NCI-H226 (cell line): Measurements from ENCODE around the gene ATXN7.

Source experiments
- DNase-seq: peaks from one replicate; pipeline ENCODE4 v3.0.0-alpha.2; 2015

Gene ATXN7

DNA sequence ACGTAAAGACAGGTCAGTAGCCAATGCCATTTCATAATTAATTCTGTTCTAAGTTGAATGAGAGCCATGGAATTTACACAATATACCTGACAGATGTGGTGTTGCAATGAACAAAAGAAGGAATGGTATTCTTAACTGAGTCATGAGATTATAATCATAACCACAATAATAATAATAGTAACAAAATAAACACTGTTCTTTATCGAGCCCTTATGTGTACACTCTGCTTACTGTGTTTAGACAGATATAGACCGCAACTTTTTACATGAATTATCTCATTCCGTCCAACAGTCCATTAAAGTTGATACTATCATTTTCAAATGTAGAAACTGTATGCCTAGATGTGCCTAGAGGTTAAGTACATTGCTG is 76.7 kb downstream of the ATXN7 start:
- DNase-seq = no peak

DNA sequence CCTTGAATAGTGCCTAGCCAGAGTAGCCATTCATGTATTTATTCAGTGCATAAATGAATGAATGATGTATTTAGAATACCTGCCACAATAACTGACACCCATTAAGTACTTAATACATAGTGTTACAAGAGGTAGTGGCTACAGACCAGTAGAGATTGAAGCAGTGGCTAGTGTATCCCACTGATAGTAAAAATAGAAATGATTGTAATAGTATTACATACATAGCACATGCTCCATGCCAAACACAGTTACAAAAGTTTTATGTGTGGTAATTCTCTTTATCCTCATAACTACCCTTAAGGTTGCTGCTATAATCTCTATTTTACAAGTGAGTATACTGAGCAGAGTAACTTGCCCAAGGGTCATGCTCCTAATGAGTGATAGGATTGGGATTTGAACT is 78.9 kb downstream of the ATXN7 start:
- DNase-seq = no peak

DNA sequence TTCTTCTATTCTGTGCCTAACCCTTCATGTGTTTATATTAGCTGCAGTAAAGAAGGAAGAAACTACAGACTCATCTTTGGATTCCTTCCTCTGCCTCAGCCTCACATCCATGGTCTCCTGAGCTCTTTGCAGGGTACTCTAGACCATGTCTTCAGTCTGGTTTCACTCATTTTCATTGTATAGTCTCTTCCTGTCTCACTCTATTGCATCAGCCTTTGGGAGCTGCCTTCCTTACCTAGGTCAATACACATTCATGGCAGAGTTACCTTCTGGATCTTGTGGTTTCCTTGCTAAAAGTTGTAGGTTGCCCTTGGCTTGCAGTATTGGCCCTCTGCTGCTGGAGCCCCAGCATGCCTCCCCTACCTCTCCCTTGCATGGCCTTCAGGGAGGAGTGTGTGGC is 80.0 kb downstream of the ATXN7 start:
- DNase-seq = no peak

DNA sequence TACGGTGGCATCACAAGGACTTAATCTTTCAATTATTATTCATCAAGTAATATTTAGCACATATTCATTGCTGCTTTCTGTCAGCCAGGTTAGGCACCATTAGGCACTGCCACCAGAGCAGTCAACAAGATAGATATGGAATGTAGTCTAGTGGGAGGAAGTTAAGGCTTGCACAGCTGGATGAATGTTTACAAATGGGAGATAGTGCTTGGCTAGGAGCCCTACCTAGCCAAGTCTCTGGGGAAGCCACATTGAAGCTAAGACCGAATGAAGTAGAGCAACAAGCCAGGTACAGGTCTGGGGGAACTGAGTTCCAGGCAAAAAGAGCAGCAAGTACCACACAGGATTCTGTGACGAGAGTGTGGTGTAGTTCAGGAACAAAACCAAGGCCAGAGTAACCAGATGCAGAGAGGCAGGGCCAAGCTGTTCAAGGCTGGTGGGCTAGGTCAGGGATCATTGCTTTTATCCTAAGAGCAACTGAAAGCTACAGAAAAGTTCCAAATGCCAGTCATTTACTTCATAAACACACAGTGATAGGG is 82.0 kb downstream of the ATXN7 start:
- no peak for DNase-seq

DNA sequence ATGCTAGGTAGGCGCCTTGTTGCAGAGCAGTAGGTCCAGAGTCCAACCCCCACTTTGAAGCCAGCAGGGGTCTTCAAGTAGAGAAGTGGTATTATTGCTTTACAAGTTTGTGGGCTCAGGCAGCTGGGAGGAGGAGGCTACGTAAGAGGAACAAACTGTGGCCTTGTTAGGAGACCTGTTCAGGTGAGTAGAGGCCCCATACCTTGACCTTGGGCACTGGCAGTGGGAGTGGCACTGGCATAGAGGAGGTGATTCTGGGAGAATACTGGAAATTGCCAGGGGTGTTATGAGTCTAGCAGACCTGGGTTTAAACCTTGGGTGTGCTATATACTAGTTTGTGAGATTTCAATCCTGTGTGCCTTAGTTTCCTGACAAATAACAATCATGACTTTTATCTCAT is 83.1 kb downstream of the ATXN7 start:
- DNase-seq = no peak

DNA sequence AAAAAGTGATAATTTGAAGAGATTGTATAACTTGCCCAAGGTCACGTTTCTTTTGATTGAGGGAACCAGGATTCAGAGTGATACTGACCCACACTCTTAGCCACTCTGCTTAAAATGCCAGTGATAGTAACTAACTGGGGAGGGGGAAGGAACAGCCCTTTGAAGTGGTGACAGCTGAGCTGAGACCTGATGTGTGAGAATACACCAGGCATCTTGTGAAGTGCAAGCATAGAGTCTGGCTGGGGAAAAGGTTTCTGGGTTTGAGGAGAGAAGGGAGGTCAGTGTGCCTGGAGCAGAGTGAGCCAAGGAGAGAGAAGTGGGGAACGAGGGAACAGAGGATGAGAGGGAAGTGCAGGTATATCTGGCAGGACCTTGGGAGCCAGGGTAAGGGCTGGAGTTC is 83.9 kb downstream of the ATXN7 start:
- DNase-seq = no peak

DNA sequence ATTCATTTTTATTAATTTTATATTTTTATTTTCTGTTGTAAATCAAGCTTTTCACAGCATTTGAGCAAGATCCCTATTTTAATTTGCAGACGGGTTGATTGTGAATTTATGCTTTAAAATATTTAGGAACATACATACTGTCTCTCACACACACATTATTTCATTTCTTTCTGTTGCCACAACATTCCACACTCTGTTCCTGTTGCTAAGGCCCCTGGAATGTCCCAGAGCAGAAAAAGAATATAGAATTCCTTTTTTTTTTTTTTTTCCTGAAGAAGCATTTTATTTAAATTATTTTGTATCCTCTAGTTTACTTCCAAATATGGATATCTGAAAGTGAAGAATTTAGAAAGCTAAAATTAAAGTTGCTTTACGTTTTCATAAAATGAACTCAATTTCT is 85.3 kb downstream of the ATXN7 start:
- DNase-seq = peak; percentile 26

DNA sequence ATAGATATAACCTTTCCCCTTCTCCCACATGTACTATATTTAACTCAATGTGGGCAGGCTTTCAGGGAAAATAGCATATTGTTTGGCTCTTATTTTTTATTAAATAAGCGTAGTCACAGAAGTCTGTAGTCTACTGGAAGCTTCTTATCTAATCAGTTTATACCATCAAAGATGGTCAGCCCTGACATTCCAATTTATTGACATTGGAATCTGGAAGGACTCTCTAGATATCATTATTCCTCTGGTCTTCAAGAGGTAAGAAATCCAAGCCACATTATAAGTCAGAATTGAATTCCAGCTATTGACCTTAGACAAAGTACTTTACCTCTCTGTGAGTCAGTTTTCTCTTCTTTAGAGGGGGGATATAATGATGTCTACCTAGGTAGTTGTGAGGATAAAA is 87.0 kb downstream of the ATXN7 start:
- no peak for DNase-seq

DNA sequence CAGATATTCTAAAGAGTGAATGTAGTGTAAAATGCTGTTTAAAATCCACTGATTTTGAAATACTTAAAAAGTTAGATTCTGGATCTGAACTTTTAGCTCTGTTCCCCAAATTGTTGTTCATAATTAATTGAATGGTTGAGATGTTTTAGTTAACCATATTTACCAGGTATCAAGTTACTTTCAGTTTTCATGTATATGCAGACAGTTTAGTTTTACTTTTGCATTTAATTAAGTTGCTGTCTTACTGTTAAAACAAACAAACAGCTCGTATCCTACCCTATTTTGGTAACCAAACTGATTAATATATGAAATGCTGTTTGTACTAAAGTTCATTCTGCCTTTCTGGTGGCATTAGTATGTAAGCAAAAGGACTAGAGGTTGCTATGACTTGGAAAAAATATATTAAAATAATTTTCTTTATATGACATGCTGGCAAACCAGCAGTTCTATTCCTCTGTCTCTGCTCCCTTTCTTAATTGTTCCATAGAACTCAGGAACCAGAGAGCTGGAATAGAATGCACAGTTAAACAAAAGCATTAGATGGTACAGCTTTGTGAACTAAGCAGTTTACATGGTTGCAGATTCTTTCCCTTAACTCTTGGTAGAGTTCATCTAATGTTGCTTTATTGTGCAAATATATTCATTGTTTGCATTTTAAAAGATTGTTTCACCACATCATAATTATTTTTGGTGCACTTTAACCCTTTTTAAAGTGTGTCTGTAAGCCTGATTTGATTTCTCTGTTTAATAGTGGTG is 88.0 kb downstream of the ATXN7 start:
- DNase-seq = no peak

DNA sequence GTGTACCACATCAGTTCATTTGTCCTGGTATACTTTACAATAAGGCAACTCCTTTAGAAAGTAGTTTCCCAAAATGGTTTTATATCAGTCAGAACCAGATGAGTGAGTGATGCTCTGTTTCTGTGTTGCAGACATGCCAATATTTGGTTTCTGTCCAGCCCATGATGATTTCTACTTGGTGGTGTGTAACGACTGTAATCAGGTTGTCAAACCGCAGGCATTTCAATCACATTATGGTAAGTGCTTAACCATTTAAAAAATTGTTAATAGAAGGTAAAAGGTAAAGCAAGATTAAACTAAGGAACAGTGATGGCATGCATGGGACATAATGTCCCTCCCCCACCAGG is 88.6 kb downstream of the ATXN7 start:
- DNase-seq = no peak

DNA sequence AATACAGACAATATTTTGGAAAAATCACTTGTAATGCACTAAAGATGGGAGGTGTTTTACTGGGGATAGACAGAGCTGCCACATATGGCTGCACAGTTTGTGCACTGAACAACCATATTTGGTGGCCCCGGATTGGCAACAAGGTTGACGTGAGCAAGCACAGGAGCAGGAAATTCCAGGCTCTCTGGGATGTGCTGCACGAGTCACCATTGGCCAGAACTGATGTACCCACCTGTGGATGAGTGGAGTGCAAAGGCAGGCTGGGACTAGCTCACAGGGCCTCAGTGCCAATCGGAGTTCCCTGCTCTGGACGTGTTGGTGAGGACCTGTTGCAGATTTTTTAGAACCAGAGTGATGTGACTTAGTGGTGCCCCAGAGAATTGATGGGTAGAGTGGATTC is 90.5 kb downstream of the ATXN7 start:
- no peak for DNase-seq

DNA sequence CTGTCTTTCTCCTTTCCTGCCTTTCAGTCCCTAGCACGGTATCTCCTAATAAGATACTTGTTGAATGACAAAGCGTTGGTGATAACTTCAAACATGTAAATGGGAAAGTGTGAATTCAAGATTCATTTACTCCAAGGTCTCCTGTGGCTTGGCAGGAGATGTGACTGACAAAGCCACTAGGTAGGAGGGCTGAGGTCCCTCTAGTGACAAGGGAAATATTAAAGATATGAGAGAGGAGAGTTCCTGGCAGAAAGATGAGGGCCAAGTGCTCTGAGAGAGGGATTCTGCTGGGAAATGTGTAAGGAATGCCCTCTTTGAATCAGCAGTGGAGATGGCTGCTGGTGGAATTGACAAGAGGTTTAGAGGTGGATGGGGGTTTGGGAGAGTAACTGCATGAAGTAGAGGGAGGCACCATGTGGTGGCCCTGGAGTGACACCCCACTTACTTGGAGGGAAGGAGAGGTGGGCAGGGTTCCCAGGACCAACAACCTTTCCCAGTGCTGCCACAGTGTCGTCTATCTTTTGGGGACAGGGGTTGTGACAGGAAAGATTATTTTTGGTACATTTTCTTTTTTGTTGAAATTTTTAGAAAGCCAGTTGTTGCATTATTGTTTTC is 91.5 kb downstream of the ATXN7 start:
- no peak for DNase-seq

DNA sequence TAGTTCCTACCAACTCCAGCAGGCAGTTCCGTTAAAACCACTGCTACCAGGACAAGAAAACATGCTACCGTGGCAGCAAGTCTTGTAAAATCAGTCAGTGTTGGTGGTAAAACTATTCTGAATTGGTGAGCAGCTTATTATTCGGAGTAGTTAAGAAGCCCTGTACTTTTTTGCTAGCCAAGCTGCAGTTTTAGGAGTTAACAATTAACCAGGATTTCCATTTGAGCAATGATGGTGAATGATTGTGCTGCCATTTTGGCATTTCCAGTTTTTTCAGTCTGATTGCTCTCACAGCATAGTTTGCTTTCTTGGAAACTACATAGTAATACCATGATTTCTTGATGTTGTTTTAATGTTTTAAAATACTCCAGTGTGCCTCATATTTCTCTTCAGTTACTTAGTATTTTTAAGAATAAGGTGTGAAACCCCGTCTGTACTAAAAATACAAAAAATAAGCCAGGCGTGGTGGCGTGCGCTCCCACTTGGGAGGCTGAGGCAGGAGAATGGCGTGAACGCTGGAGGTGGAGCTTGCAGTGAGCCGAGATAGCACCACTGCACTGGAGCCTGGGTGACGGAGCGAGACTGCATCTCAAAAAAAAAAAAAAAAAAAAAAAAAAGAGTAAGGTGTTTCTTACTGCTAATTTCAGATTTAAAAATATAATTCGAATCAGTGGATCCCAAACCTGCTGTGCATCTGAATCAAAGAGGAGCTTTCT is 92.3 kb downstream of the ATXN7 start:
- no peak for DNase-seq

DNA sequence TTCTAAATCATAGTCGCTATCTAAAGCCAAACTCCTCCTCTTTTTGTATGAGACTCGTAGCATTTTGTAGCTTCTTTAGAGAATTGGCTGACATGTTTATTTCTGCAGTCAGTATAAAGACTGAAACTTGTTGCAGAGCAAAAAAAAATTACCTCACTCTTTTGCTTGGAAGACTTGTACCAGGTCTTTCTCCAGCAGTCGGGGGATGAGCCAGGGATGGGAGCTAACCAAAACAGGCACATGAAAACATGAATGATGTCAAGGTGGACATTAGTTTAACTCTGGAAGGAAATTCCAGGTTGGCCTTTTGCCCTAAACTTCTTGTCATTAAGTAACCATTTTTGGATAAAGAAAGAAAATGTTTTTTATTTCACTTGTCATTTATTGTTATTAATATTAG is 95.5 kb downstream of the ATXN7 start:
- DNase-seq = no peak

DNA sequence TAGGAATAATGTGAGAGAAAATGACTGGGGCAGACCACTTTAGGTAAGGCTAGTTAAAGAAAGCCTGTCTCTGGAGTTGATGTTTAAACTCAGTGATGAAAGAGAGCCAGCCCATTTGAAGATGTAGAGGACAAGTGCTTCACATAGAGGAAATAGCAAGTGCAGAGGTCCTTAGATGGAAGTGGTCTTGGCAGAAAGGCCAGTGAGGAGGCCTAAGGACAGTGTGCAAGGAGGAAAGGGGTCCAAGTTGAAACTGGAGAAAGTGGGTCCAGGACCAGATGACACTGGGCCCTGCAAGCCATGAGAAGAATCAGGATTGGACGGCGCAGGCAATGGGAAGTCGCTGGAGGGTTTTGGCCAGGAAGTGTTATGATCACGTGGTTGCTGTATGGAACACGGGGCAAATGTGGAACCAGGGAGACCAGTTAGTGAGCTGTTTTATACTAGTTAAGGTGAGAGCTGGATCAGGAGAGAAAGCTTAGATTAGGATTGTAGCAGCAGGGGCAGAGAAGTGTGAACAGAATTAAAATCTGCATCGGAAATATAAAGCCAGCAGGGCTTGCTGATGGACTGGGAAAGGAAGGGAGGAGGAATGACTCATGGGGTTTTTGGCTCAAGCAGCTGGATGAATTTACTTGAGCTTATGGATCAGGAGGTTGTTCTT is 96.5 kb downstream of the ATXN7 start:
- DNase-seq = peak; percentile 52

DNA sequence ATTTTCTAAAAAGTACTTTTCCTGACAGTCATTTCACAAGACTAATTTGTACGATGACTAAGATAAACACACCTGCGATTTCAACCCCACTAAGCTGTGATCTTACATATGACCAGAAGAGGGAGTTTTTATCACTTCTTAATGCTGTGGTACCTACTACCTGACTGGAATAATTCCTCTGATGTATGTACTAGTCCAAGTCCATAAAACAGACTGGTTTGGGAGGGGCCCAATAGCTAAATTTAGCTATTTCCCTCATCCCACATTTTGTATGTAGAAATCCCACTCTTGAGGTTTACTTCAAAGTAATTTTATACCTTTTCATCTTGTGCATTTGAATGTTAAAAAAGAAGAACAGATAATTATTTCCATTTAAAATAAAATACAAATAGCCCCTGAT is 98.2 kb downstream of the ATXN7 start:
- DNase-seq = peak; percentile 29

DNA sequence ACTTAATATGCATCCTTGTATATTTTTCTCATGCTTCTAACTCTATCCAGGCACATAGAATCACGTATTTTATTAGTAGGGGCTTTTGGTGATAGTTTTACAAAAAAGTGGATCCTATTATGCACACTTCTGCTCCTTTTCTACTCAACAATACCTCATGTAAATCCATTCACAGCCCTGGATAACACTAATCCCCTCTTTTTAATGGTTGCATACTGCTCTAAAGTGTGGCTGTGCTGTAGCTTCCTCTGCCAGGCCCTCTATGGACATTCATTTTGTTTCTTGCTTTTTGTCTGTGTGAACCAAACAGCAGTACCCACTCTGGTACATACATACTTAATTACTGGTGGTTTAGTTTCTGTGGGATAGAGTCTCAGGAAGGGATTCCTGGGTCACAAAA is 99.8 kb downstream of the ATXN7 start:
- DNase-seq = no peak

DNA sequence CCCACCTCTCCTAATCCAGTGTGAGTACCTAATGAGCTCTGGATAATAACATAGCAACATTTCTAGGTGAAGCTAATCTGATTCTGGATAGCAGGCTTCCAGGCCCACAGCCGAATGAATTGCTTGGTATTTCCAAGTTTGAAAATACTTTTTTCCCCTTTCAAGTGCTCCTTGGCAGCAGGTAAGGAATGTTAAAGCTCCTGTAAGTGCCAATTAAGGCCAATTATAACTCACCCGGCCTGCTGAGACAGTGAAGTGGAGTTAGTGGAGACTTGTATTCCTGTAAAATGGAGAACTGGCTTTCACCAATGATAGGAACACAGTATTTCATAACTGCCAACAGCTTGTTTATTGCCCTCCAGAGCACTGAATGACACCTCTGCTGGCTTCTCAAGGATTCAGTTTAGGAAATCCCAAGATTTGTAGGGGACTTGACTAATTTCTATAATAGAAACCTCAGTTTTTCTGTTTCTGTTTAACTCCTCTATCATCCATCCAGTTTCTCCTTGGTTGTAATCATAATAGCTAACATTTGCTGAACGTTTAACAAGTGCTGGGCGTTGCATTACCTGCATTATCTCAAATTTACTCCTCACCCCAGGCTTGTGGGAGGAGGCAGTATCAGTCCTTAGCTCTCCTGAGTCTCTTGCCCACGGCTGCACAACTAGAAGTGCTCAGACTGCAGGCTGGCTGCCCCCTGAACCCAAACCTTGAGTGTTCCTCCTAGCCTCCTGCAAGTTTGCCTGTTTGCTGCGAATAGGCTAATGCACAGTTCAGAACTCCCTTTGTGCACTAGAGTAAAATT is 101.2 kb downstream of the ATXN7 start:
- no peak for DNase-seq

DNA sequence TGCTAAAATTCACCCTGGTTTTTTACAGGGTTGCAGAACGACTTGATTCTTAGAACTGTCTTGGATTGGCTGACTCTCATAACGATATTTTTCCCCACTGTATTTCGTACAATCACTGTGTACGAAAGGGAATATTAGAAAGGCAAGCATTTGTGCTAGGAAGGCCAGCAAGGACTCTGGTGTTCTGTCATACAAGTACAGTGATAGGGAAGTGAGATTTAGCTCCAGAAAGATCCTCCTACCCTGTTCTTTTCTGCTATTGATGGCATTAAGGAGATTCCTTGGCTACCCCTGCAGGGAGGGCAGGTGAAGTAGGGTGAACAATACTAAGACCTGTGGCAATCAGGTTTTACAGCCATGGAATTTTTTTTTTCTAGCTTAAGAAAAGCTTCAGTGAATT is 102.3 kb downstream of the ATXN7 start:
- DNase-seq = no peak

DNA sequence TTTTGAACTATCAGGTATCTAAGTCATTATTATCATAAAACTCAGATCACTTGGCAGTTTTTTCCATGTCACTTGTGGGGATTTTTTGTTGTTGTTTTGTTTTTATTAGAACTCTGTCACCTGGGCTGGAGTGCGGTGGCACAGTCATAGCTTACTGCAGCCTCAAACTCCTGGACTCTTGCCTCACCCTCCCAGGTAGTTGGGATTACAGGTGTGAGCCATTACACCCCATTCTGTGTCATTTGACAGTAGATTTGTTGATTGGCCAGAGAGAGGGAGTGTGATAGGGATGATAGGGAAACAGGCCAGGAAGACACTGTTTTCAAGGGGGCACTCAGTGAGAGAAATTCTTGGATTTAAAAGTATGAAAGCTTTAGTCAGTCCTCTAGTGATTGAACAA is 103.2 kb downstream of the ATXN7 start:
- no peak for DNase-seq

DNA sequence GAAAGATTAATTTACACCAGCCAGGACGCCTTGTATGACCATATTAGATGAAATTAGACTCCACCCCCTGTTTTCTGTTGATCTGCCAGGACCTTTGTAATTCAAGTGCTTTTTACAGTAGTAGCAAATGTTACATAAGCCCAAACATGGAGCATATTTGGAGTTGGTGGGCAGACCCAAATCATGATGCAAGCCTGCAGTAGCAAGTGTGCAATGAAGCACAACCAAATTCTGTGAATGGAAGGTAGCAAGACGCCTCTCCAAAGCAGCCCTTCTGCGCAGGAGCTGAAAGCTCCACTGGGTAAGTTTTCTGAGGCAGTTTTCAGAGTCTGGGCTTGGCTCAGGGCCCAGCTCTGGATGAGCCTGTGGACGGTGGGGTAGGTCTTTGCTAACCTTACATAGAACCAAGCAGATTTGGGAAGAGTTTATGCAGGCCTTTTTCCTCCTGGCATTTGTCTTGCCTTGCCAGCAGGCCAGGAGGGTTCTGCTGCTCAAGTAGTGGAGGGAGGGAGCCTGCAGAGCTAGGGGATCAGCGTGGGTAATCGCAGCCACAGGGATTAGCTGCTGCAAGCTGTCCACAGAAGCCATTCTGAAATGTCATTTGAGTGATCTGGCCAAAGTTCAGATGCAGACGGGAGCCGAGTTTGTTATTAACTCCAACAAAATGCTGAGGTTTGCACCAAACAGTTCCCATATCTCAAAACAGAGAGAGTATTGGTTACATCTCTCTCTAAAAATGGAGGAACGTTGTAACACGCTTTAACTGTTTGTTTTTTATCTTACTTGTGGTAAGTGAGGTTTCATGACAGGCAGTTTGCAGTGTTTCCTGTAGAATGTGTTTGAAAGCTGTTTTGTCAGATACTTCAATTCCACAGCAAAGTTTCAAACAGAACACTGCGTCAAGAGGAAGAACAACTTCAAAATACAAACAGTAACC is 104.3 kb downstream of the ATXN7 start:
- no peak for DNase-seq
